OCI-LY3 (cell line): ENCODE results near the gene CDK4.

Experiments used
- CTCF ChIP-seq: fragments of 200-600, 300-600 bp; sonication (generic); IDR thresholded peaks from 2 replicates; pipeline ENCODE4 v1.5.1; 2014; ENCODE audit warnings: antibody characterized with exemption, low read length, low read depth
- EZH2phosphoT487 ChIP-seq: fragments of 200-600 bp; shearing (Covaris generic); IDR thresholded peaks from 2 replicates; pipeline ENCODE4 v1.6.1; 2018; ENCODE audit warnings: antibody characterized with exemption, mixed run types, low read depth

GRCh38 chr12:57731411-57732080, 20.6 kb downstream of the CDK4 start:
- TF ChIP-seq CTCF, result no peak
- TF ChIP-seq EZH2phosphoT487, result no peak
